K562 (cell line): Measurements from ENCODE around the gene CORO6. TPM values are rescaled to one million over a fixed set of nuclear protein-coding genes. Genes with fewer than 3 reads are reported as not detected.
A peak's percentile ranks its signal among the peaks of the same experiment; 100 is the strongest.

Experiments used
- FOXP1 ChIP-seq: sonication (generic); formaldehyde crosslinking; IDR thresholded peaks from 2 replicates; pipeline ENCODE4 v1.8.0; 2022; ENCODE audit warnings: mild to moderate bottlenecking, missing genetic modification reagents
- HCFC1 ChIP-seq: IDR thresholded peaks from 2 replicates; pipeline ENCODE4 v1.6.1; 2012; ENCODE audit warnings: low read depth, low read length, improper control_type of control experiment
- HSF4 ChIP-seq: fragments of 250-450 bp; sonication (Bioruptor Pico); IDR thresholded peaks from 2 replicates; pipeline ENCODE4 v2.1.2; 2022; ENCODE audit warnings: mild to moderate bottlenecking, moderate library complexity, borderline replicate concordance
- MAFG ChIP-seq: fragments of 450-650 bp; conservative IDR thresholded peaks from 2 replicates; pipeline ENCODE4 v1.6.1; 2016; ENCODE audit warnings: missing genetic modification characterization, missing compliant biosample characterization
- MCM7 ChIP-seq, 2 experiments: fragments of 450-650 bp; IDR thresholded peaks; 2 replicates each; pipeline ENCODE4 v1.6.1; 2016 to 2018
- MTA3 ChIP-seq: fragments of 450-650 bp; formaldehyde crosslinking; IDR thresholded peaks from 2 replicates; pipeline ENCODE4 v1.6.1; 2017; ENCODE audit warnings: mild to moderate bottlenecking, borderline replicate concordance
- RCOR1 ChIP-seq, 2 experiments: IDR thresholded peaks; 2 replicates each; pipeline ENCODE4 v1.6.1; 2012; ENCODE audit warnings: low read depth in 2 of 2, low read length in 2 of 2, borderline replicate concordance in 1 of 2, improper control_type of control experiment in 1 of 2
- SNRNP70 ChIP-seq: fragments of 200-400 bp; formaldehyde crosslinking; optimal IDR thresholded peaks from 2 replicates; pipeline ENCODE3; 2017; ENCODE audit warnings: low read depth, low read length
- TEAD2 ChIP-seq: fragments of 450-650 bp; IDR thresholded peaks from 2 replicates; pipeline ENCODE4 v1.6.1; 2016; ENCODE audit warnings: missing genetic modification characterization, control low read depth, missing compliant biosample characterization
- YY1 ChIP-seq, 3 experiments: IDR thresholded peaks; 2 replicates each; pipeline ENCODE4 v1.6.1; 2011; ENCODE audit warnings: low read length in 2 of 3, mild to moderate bottlenecking in 2 of 3, moderate library complexity in 2 of 3, borderline replicate concordance in 1 of 3, control low read depth in 1 of 3, low read depth in 1 of 3; ENCODE audit not compliant: insufficient read depth in 3 of 3, insufficient replicate concordance in 2 of 3, control insufficient read depth in 1 of 3, insufficient read length in 1 of 3; ENCODE audit errors: extremely low read depth in 1 of 3
- ZKSCAN3 ChIP-seq: fragments of 250-450 bp; sonication (Bioruptor Pico); IDR thresholded peaks from 2 replicates; pipeline ENCODE4 v1.4.0; 2020
- ZNF354B ChIP-seq: fragments of 250-450 bp; sonication (Bioruptor Pico); IDR thresholded peaks from 2 replicates; pipeline ENCODE4 v1.4.0; 2020
- ZNF408 ChIP-seq: fragments of 250-450 bp; sonication (Bioruptor Pico); IDR thresholded peaks from 2 replicates; pipeline ENCODE4 v1.4.0; 2020; ENCODE audit warnings: low read depth, mild to moderate bottlenecking, moderate library complexity
- ZNF707 ChIP-seq: fragments of 250-450 bp; sonication (Bioruptor Pico); conservative IDR thresholded peaks from 2 replicates; pipeline ENCODE4 v1.8.0; 2022; ENCODE audit warnings: inconsistent platforms, mild to moderate bottlenecking, moderate library complexity
- polyA plus RNA-seq, 8 experiments: library from polyadenylated mRNA; depleted of rRNA in 4 of 8; stranded (reverse) in 5 of 8; unstranded in 3 of 8; fragments of >200 nt; fragmentation: Nextera tagmentation in 2 of 8; fragmentation: Illumina TruSeq in 1 of 8; extraction: Ambion mirVana in 2 of 8; extraction: Trizol in 1 of 8; gene quantifications; 2 replicates each; pipeline versions ENCODE4 v1.2.1 to v1.2.3, GENCODE V29; 2011 to 2014; ENCODE audit warnings: inconsistent platforms in 1 of 8, missing spikeins in 1 of 8
- total RNA-seq, 7 experiments: library from RNA; depleted of rRNA in 6 of 7; stranded (reverse); fragments of >200 nt in 6 of 7; fragmentation: Illumina TruSeq in 2 of 7; extraction: Trizol in 2 of 7; gene quantifications; 2 replicates each; pipeline versions ENCODE4 v1.2.1 to v1.2.3, GENCODE V29; 2011 to 2021; ENCODE audit warnings: low replicate concordance in 1 of 7
- TF ChIP-seq, protein P1 (sequence below): sonication (generic); formaldehyde crosslinking; IDR thresholded peaks from 2 replicates; pipeline ENCODE4 v1.8.0; 2022; ENCODE audit warnings: missing genetic modification reagents, mild to moderate bottlenecking, borderline replicate concordance
- TF ChIP-seq, protein P2 (sequence below): fragments of 250-450 bp; sonication (Bioruptor Pico); IDR thresholded peaks from 2 replicates; pipeline ENCODE4 v1.5.0; 2021
- TF ChIP-seq, protein P3 (sequence below): fragments of 250-450 bp; sonication (Bioruptor Pico); IDR thresholded peaks from 2 replicates; pipeline ENCODE4 v1.8.0; 2022; ENCODE audit warnings: inconsistent platforms
- TF ChIP-seq, protein P4 (sequence below): fragments of 450-650 bp; formaldehyde crosslinking; IDR thresholded peaks from 2 replicates; pipeline ENCODE4 v1.4.0; 2022; ENCODE audit warnings: missing genetic modification characterization
- TF ChIP-seq, protein P5 (sequence below): fragments of 250-450 bp; sonication (Bioruptor Pico); IDR thresholded peaks from 2 replicates; pipeline ENCODE4 v1.4.0; 2020

CORO6 gene
- total and polyA plus RNA-seq, 9 of the 15 experiments (the other 6 are each of a cell fraction or from before 2014, with no cell fraction given) = 0.04 to 11.9 (median 2.4) TPM

DNA sequence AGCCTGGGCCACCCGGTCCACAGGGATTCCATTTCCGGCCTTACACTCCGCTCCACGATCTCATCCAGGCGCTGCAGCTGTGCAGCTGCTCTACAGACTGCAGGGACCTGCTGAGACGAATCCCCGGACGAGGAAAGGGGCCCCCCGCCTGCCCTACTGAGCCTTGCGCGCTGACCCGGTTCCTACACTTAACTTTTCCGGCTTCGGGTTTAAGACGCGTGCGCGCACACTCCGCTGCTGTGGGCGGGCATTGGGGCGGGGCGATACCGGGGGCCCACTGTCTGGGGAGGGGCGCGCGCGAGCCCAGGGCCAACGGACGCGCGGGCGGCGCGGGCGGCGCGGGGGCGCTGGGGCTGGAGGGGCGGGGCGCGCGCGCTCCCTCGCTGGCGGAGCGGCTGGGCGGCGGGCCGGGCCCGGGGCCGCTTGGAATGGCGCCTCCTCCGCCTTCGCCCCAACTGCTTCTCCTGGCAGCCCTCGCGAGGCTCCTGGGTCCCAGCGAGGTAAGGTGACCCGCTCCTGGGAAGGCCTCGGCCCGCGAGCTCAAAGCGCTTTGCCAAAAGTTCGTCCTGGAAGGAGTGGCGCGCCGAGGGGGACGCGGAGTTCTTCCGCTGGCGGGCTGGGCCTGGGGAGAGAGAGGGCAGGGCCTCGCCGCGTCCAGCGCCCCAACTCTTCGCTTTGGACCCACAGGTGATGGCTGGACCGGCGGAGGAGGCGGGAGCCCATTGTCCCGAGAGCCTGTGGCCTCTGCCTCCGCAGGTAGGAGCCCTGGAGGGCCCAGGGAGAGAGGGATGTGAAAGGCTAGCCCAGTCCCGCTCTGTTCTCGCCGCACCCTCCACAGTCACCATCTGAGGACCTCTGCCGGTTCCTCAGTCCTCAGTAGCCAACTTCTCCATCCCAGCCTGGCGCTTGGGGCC lies 54.1 kb downstream of the CORO6 start, which contains the start of gene TP53I13 (continued):
- TF ChIP-seq, protein P1, sequence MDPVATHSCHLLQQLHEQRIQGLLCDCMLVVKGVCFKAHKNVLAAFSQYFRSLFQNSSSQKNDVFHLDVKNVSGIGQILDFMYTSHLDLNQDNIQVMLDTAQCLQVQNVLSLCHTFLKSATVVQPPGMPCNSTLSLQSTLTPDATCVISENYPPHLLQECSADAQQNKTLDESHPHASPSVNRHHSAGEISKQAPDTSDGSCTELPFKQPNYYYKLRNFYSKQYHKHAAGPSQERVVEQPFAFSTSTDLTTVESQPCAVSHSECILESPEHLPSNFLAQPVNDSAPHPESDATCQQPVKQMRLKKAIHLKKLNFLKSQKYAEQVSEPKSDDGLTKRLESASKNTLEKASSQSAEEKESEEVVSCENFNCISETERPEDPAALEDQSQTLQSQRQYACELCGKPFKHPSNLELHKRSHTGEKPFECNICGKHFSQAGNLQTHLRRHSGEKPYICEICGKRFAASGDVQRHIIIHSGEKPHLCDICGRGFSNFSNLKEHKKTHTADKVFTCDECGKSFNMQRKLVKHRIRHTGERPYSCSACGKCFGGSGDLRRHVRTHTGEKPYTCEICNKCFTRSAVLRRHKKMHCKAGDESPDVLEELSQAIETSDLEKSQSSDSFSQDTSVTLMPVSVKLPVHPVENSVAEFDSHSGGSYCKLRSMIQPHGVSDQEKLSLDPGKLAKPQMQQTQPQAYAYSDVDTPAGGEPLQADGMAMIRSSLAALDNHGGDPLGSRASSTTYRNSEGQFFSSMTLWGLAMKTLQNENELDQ (CRISPR knock-in tag) = no peak
- no peak for TF ChIP-seq RCOR1 (IDR thresholded peaks at IDR 0.05; ENCODE audit: borderline replicate concordance in 1 of 2, low read depth in 2 of 2, low read length in 2 of 2)
- TF ChIP-seq, protein P2, sequence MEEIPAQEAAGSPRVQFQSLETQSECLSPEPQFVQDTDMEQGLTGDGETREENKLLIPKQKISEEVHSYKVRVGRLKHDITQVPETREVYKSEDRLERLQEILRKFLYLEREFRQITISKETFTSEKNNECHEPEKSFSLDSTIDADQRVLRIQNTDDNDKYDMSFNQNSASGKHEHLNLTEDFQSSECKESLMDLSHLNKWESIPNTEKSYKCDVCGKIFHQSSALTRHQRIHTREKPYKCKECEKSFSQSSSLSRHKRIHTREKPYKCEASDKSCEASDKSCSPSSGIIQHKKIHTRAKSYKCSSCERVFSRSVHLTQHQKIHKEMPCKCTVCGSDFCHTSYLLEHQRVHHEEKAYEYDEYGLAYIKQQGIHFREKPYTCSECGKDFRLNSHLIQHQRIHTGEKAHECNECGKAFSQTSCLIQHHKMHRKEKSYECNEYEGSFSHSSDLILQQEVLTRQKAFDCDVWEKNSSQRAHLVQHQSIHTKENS (CRISPR knock-in tag) = no peak
- TF ChIP-seq MCM7 (IDR thresholded peaks at IDR 0.05) = no peak
- no peak for TF ChIP-seq FOXP1 (CRISPR knock-in tag)
- no peak for TF ChIP-seq ZNF354B (CRISPR knock-in tag)
- TF ChIP-seq HSF4 (CRISPR knock-in tag) = no peak
- no peak for TF ChIP-seq HCFC1
- TF ChIP-seq ZNF408 = no peak
- peak; percentile 76 for TF ChIP-seq ZKSCAN3 (CRISPR knock-in tag)
- TF ChIP-seq ZNF707 (CRISPR knock-in tag) = no peak
- TF ChIP-seq, protein P3, sequence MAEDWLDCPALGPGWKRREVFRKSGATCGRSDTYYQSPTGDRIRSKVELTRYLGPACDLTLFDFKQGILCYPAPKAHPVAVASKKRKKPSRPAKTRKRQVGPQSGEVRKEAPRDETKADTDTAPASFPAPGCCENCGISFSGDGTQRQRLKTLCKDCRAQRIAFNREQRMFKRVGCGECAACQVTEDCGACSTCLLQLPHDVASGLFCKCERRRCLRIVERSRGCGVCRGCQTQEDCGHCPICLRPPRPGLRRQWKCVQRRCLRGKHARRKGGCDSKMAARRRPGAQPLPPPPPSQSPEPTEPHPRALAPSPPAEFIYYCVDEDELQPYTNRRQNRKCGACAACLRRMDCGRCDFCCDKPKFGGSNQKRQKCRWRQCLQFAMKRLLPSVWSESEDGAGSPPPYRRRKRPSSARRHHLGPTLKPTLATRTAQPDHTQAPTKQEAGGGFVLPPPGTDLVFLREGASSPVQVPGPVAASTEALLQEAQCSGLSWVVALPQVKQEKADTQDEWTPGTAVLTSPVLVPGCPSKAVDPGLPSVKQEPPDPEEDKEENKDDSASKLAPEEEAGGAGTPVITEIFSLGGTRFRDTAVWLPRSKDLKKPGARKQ (CRISPR knock-in tag) = no peak
- TF ChIP-seq TEAD2 (tag) = no peak
- TF ChIP-seq, protein P4, sequence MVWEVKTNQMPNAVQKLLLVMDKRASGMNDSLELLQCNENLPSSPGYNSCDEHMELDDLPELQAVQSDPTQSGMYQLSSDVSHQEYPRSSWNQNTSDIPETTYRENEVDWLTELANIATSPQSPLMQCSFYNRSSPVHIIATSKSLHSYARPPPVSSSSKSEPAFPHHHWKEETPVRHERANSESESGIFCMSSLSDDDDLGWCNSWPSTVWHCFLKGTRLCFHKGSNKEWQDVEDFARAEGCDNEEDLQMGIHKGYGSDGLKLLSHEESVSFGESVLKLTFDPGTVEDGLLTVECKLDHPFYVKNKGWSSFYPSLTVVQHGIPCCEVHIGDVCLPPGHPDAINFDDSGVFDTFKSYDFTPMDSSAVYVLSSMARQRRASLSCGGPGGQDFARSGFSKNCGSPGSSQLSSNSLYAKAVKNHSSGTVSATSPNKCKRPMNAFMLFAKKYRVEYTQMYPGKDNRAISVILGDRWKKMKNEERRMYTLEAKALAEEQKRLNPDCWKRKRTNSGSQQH = no peak
- no peak for TF ChIP-seq MAFG (tag)
- no peak; the same call in 1 of the 2 replicates for TF ChIP-seq MTA3
- no peak for TF ChIP-seq SNRNP70
- TF ChIP-seq, protein P5, sequence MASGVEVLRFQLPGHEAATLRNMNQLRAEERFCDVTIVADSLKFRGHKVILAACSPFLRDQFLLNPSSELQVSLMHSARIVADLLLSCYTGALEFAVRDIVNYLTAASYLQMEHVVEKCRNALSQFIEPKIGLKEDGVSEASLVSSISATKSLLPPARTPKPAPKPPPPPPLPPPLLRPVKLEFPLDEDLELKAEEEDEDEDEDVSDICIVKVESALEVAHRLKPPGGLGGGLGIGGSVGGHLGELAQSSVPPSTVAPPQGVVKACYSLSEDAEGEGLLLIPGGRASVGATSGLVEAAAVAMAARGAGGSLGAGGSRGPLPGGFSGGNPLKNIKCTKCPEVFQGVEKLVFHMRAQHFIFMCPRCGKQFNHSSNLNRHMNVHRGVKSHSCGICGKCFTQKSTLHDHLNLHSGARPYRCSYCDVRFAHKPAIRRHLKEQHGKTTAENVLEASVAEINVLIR (CRISPR knock-in tag) = no peak
- peak in 1 of 3 experiments; percentile 44 for TF ChIP-seq YY1 (IDR thresholded peaks at IDR 0.05; ENCODE audit: borderline replicate concordance in 1 of 3, control insufficient read depth in 1 of 3, extremely low read depth in 1 of 3, insufficient read depth in 3 of 3, insufficient read length in 1 of 3, insufficient replicate concordance in 2 of 3, low read depth in 1 of 3, low read length in 2 of 3)
